ENCODE measurements around the gene MBD3. TPM values are rescaled to one million over a fixed set of nuclear protein-coding genes. Genes with fewer than 3 reads are reported as not detected.

Gene MBD3, protein sequence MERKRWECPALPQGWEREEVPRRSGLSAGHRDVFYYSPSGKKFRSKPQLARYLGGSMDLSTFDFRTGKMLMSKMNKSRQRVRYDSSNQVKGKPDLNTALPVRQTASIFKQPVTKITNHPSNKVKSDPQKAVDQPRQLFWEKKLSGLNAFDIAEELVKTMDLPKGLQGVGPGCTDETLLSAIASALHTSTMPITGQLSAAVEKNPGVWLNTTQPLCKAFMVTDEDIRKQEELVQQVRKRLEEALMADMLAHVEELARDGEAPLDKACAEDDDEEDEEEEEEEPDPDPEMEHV
- total RNA-seq (2022; extraction: Qiagen RNA extraction): 31.9 to 56.6 TPM (median 51.5 TPM) in 5 replicates

DNA sequence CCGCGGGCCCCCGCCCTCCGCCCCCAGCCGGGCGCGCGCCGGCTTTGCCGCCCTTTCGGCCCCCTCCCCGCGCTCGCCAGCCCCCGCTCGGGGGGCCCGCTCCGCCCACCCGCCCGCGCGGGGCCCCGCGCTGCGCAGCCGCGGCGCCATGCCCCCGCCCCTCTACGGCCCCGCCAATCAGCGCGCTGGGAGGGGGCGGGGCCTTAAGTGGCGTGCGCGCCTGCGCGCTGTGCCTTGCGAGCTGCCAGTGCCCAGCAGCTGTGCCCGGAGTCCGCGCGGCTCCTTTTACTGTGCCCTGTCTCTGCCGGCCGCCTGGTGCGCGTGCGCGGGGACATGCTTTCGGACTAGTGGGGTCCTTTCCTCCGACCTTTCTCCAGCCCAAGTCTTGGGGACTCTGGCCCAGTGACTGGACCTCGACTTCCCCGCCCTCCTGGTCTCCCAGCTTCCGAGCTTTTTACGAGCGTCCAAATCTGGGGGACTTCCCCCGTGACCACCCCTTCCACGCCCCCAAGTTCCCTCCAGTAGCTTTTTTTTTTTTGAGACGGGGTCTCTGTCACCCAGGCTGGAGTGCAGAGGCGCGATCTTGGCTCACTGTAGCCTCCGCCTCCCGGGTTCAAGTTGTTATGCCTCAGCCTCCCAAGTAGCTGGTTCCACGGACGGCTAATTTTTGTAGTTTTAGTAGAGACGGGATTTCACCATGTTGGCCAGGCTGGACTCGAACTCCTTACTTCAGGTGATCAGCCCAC lies at the start of gene MBD3:
MBD3 (minus strand) TSS at position 111 of the 746 bp plus-strand sequence. CDS start 234 bp downstream, outside the sequence.

DNA sequence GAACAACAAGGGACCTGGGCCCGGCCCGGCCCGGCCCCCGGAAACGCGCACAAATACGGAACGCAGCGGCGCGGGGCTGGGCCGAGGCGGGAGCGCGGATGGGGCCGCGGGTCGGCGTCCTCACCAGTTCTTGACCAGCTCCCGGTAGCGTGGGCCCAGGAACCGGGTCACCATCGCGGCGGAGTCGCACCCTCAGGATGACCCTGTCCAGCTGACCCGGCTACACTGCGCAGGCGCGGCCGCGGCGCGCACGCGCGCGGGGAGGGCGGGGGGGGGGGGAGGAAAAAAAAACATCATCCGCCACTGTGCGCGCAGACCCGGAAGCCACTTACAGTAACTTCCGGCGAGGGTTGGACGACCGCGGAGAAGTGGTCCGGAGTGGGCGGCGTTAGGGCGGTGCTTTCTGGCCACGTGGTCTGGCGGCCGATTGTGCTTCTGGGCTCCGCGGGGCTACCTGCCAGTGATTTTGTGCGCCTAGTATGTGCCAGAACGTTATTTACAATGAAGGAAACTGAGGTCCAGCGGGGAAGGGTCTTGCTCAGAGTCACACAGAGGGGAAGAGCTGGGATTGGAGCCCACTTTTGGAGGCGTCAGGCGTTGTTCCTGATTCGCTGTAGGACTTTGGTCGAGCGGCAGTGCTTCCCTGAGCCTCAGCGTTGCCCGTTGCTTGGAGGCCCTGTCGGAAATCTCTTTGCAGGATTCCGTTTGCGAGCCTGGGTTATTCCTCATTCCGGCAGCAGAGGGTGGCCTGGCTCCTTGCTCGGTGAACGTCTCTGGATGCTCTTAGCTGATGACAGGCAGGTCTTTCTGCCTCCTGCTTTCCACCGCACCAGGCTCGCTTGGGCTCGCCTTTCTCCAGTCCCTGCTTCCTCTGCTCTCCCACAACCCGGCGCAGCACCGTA lies 12.8 kb upstream of the MBD3 start, which contains the start of gene UQCR11:
UQCR11 (minus strand) TSS at position 227 of the 902 bp plus-strand sequence; CDS start at position 174, 53 bp downstream.

DNA sequence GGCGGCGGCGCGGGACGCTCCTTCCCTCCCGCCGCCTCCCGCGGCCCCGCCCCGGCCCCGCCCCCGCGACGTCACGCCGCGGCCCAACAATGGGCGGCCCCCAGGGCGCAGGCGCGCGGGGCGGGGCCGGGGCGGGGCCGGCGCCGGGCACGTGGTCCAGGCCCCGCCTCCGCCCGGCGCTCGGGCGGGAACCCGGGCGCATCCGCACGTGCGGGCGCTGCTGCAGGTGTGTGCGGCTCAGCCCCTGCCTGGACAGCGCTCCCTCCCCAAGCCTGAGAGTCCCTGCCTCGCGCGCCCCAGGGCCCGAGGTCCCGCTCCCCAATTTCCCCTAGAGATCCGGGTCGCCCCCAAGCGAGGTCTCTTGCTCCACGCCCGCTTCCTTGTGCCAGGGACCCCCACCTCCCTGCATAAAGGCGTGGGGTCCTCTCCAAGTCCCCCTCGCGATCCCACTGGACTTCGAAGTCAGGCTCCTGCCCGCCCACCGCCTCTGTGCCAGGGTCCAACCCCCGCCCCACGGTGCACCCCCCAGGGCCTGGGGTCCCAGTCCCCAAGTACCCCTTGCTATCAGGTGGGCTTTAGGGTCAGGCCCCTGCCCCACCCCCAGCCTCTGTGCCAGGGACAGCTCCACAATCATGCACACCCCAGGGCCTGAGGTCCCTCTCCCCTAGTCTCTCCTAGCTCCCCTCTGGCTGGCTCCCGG lies 24.2 kb downstream of the MBD3 start, which contains the start of gene MEX3D:
MEX3D (minus strand) TSS at position 6 of the 700 bp plus-strand sequence. CDS start 267 bp downstream, outside the sequence.

Other genes with a start within 250 kb of the MBD3 start
- gene NDUFS7, start 209.0 kb downstream of the MBD3 start, total RNA-seq (2022; extraction: Qiagen RNA extraction): 76.1 to 82.1 TPM (median 79.3 TPM) in 5 replicates
- gene GAMT, start 191.3 kb downstream of the MBD3 start, total RNA-seq (2022; extraction: Qiagen RNA extraction): 23.1 to 45.5 TPM (median 42.6 TPM) in 5 replicates
- gene DAZAP1, start 185.3 kb downstream of the MBD3 start, total RNA-seq (2022; extraction: Qiagen RNA extraction): 77.6 to 108 TPM (median 102 TPM) in 5 replicates
- gene RPS15, start 154.5 kb downstream of the MBD3 start, total RNA-seq (2022; extraction: Qiagen RNA extraction): 1,595 to 2,147 TPM (median 1,872 TPM) in 5 replicates
- gene APC2, start 142.7 kb downstream of the MBD3 start, total RNA-seq (2022; extraction: Qiagen RNA extraction): 1.2 to 2.3 TPM (median 1.6 TPM) in 5 replicates
- gene C19orf25, start 113.7 kb downstream of the MBD3 start, total RNA-seq (2022; extraction: Qiagen RNA extraction): 10.8 to 22.9 TPM (median 20.5 TPM) in 5 replicates
- 0.47 to 1.1 TPM (median 0.82 TPM) in 5 replicates for gene PCSK4, start 102.5 kb downstream of the MBD3 start, total RNA-seq (2022; extraction: Qiagen RNA extraction)
- gene REEP6, start 101.7 kb downstream of the MBD3 start, total RNA-seq (2022; extraction: Qiagen RNA extraction): 3.8 to 5.7 TPM (median 5.2 TPM) in 5 replicates
- gene ADAMTSL5, start 79.8 kb downstream of the MBD3 start, total RNA-seq (2022; extraction: Qiagen RNA extraction): 2.7 to 4.4 TPM (median 3.3 TPM) in 5 replicates
- 0.05 TPM in 1 of 5 replicates, not detected in the others for gene PLK5, start 68.8 kb downstream of the MBD3 start, total RNA-seq (2022; extraction: Qiagen RNA extraction)
- 5.7 to 13.5 TPM (median 10.8 TPM) in 5 replicates for gene MEX3D, start 24.5 kb downstream of the MBD3 start, total RNA-seq (2022; extraction: Qiagen RNA extraction)
- gene UQCR11, start 12.6 kb upstream of the MBD3 start, total RNA-seq (2022; extraction: Qiagen RNA extraction): 92.0 to 201 TPM (median 166 TPM) in 5 replicates
- gene TCF3, start 59.8 kb upstream of the MBD3 start, total RNA-seq (2022; extraction: Qiagen RNA extraction): 42.5 to 68.8 TPM (median 57.4 TPM) in 5 replicates
- not detected in 5 replicates for gene ONECUT3, start 160.6 kb upstream of the MBD3 start, total RNA-seq (2022; extraction: Qiagen RNA extraction)
- 1.9 to 3.1 TPM (median 2.8 TPM) in 5 replicates for gene ATP8B3, start 219.4 kb upstream of the MBD3 start, total RNA-seq (2022; extraction: Qiagen RNA extraction)

Measured in A549 treated with CORT108297 at 1 μM for 4 hours (cell line).